ENCODE results near the gene XYLT1.

Gene XYLT1

DNA sequence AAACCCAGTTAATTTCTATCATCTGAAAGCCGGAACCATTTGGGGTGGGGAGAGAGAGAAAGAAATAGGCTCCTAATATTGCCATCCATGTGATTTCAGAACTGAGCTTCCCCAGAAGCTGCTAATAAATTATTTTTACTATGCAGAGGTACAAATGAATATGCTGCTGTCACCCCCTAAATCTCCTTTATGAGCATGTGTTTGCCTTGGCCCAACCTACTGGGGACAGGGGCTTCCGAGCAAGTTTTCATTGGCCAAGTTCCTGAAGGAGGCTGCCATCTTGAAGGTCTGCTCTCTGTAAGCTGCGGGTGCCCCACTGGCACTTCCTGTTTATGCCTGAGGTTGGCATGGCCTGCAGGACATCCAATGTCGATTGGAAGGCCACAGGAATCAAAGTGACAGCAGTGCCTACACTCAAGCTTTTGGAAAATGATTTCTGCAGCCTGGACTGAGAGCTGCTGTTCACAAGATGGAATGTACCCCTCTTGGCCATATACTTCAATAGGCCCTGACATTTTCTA lies 194.7 kb downstream of the XYLT1 start:
- no peak for DNase-seq

DNA sequence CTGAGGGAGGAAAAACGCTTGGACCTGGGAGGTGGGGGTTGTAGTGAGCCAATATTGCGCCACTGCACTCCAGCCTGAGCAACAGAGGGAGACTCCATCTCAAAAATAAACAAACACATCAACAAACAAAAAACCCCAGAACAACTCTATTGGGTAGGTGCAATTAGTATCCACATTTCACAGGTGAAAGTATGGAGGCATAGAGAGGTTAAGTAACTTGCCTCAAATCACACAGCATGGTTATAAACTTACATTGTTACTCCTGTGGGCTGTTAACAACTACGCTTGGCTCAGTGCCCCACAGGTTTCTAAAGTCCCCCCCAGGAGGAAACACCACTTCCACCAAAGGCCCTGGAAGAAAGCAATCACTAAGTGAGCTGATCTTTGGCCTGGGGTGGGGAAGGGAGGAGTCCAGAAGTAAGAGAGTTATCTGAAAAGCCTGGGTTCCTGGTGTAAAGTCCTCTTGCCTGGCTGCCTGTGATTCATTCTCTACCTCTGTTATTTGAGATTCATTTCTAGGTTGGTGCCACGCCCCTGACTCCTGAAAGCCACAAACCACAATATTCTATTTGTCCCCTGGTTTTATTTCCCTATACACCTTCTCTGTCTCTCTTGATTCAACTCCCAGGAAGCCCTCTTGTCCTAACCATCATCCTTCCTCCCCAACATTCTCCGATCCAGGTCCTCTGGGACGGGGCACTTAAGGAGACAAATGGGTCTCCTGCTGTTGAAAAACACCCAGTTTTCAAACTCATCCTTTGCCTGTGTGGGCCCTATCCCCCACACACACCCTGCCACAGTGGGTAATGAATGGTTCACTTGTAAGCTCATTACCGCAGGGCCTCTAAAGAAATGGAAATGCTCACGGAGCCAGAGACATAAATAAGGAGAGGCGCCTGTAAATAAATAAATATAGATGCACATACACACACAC lies 195.4 kb downstream of the XYLT1 start:
- no peak for DNase-seq

DNA sequence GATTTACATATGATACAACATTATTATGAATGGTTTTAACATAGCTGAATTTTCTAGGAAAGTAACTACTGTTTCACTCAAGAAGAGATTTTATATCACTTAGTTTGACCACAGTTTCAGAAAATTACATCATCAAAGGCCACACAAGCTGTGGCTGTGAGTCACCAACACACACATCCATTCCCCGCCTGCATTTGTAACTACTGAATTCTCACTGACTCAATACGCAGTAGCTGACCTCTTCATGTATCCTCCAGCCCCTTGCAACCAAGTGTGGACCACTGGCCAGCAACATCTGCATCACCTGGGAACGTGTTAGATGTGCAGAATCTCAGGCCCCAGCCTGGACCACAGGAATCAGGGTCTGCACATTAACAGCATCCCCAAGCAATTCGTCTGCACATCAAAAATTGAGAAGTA lies 197.6 kb downstream of the XYLT1 start:
- peak in 1 of 2 donors; percentile 17 for DNase-seq

DNA sequence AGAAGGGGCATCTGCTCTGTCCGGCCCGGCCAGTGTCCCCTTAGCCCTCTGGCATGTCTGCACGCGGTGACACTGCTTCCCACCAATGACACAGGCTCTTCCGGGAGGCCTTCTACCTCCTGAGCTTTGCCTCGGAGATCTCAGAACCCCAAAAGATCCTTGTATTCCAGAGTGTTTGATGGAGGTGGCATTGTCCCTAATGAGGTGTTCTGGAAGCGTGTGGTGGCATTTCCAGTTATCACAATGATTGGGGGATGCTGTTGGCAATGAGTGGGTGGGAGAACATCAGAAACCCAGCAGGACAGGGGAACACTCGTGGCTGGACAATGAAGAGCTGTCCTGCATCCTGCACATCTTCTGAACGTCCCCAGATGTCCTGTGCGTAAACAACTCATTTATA lies 198.0 kb downstream of the XYLT1 start:
- DNase-seq: no peak

DNA sequence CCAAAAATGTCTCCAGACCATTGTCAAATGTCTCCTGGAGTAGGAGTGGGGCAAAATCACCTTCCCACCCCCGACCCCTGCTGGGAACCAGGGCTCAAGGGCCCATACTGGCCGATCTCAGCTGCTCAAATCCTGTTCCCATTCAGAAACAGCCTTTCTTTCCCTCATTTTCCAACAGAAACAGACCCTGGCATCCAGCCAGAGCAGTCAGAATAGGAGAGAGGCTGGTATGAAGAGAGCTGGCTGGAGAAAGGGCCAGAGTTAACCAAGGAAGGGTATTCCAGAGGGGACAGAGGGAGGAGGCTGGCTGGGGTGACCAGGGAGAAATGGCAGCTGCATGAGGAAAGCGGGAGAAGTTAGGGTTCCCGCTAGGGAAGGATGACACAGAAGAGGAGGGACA lies 199.1 kb downstream of the XYLT1 start:
- DNase-seq: no peak

DNA sequence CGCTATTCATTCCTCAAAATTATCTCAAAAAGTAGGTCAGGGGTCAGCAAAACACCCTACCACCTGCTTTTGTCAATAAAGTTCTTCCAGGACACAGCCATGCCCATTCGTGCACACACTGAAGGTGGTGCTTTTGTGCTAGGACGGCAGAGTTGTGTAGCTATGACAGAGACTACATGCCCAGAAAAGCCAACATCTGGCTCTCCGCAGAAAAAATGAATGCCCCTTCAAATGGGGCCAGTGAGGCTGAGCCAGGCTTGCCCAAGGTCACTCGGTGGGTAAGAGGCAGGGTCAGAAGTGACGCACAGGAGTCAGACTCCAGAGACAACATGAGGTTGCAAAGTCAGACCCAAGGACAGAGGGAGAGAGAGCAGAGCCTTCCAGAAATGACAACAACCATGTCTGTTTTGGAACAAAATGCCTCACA lies 200.1 kb downstream of the XYLT1 start:
- no peak for DNase-seq

DNA sequence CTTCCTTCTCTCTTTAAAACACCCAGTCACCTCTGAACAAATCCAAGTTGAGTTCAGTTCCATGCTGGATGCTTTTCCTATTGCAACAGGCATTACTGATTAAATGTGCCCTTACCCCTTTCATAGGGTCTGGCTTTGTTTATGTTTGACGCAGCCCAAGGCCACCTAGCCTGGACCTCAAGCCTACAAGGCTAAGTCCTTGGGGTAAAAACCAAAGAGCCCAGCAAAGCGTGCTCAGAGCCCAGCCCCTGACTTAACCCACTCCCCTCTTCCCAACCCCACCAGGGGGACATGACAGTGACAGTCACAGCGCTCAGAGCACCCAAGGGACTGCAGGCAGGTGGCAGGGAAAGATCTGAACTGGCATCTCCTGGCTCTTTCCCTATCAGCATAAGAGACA lies 200.6 kb downstream of the XYLT1 start:
- DNase-seq: no peak

DNA sequence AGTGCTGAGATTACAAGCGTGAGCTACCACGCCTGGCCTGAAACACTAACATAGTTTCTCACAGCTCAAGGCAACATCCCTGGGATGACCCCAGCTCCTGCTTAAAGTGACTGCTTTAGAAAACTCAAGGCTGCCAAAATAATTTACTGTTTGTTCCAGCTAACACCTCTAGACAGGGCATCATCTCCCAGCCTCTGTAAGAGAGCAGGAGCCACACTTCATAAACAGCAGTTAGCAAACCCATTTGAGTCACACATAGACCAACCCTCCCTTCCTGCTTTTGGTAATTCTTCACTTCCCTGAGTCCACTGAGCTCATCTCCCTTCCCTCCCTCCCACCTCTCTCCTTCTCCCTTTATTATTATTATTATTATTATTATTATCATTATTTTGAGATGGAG lies 201.3 kb downstream of the XYLT1 start:
- no peak for DNase-seq

DNA sequence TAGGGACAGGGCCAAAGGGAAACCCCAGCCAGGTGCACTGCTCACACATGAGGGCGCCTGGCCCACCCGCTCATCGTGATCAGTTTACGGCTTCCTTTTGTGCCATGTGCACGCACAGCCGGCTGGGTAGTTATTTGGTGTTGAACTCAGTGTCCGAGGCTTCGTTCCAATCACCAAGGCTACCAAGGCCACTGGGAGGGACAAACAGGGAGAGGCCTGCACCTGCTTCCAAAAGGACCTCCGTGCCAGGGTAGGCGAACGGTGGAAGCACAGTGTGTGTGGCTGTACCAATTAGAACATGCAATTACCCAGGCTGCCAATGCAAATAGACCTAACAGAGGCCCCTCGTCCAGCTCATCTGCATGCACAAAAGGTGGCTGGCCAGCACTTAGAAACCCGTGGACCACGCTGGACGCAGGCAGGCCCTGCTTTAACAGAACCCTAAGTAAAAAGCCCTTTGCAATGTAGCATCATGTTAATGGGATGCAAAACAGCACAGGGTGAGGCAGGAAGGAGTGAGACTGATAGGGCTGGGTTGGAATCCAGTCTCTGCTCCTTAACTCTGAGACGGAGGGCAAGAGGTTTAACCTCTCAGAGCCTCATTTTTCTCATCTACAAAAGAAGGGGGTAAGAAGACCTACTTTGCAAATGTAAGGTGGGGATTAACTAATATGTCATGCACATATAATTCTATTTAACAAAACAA lies 204.0 kb downstream of the XYLT1 start:
- no peak for DNase-seq

DNA sequence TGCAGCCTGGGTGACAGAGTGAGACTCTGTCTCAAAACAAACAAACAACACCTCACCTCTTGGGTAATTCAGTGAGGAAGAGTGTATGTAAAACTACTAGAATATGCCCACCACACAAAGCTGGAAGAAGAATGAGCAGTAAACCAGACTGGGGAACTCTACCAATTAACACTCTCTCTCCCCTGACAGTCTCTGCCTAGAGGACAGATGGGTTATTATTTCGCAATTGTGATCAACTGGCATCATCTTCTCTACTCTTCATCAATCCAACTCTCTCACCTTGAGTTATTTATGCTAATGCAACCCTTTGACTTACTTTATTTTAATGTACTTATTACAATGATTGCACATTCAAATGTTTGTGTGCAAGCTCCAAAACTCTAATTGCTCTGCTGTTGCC lies 205.6 kb downstream of the XYLT1 start:
- DNase-seq: no peak

DNA sequence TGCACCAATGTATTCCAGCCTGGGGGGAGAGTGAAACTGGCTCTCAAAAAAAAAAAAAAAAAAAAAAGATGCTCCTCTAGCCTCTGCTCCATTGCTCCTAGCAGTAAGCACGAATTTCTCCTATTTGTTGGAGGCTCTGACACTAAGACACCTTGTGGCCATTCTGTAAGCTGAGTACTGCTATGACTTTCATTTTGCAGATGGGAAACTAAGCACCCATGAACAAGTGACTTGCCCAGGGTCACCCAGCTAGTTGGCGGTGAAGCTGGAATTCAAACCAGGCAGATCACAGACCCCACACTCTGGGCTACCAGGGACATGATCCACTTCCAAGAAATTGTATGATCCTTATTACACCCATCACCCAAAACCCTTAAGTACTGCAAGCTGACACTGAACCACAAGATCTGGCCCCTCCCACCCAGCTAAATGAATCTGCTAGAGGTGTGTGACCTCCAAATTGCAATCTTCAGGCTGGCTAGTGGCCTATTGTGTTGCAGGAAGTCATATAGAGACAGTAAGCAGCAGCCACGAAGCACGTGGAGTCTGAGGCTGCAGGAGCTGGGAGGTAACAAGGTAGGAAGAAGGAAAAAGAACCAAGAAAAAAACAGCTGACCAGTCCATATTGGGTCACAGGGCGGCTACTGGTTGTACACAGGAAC lies 209.4 kb downstream of the XYLT1 start:
- no peak for DNase-seq

DNA sequence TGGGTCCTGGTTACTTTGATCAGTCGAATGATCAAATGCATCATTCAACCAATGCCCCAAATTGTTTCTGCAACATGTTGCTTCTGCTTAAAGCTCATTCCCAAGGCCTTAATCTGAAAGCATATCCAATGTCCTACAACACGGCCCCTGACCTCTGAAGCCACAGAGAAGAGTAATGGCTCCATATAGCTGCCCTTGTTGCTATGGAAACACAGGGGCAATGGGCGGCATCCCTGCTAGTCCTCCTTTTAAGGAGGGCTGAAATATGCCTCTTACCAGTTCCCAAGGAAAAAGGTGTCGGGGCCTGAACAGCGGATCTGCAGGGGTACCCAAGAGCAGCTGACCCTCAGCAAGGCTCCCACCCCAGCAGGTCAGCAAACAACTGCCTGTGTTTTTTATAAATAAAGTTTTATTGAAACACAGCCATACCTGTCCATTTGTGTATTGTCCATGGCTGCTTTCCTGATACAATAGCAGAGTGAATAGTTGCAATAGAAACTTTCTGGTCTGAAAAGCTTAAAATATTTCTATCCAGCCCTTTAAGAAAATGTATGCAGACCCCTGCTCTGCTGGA lies 210.4 kb downstream of the XYLT1 start:
- DNase-seq: no peak

DNA sequence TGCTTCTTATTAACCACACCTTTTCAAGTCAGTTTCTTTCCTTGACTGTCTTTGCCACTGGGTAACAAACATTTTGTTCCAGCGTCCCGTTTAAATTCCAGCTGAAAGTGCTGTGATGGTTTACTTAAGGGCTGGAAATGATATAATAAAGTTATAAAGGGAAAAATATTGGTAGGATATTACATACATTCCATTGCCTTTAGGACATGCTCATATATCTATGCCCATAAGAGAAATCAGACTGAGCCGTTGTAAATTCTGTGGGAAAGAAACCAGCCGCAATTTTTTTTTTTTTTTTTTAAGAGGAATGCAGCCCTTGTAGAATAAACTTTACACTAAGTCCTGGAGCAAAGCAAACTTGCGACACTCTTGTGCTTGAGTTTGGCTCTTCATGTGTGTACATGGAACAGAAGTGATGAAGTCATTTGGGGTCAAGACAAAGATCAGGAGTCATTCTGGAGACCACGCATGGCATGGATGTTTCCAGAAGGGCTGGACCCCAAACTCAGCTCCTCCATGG lies 210.9 kb downstream of the XYLT1 start:
- DNase-seq: no peak

DNA sequence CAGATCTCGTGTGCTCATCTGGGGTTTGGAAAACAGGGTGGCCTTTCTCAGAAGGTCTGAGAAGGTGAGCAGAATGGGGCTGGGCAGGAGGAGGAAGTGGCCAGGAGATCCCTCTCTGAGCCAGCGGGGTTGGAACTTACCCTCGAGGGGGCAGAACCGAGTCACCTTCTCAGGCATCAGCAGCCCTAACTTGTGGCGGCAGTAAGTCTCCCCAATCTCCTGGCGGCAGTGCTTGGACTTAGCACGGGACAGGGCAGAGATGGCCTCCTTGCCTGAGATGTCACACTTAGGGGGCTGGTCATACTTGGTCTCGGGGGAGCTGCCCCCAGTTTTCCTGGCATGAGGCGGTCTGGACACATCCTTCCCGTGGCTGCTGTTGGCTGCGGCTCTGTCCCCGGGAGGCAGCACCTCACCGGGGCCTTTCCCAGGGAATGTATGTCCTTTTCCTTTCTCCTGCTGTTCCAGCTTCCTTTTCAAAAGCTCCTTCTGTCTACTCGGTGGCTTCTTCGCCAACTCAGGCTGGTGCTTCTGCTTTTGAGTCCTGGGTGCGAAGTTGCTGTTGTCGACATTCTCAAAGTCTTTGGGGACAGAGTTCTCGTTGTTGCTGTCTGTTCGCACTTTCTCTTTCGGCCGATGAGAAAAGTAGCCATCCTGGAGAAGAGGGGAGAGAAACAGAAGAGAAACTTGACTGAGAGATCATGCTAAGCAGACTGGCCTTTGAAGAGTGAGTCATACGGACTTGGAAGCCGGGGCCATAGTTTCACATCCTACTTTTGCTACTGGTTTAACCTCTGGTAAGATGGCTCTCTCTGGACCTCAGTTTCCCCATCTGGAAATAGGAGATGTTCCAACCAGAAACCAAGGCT lies 211.7 kb downstream of the XYLT1 start:
- peak in 1 of 2 donors; percentile 36 for DNase-seq

DNA sequence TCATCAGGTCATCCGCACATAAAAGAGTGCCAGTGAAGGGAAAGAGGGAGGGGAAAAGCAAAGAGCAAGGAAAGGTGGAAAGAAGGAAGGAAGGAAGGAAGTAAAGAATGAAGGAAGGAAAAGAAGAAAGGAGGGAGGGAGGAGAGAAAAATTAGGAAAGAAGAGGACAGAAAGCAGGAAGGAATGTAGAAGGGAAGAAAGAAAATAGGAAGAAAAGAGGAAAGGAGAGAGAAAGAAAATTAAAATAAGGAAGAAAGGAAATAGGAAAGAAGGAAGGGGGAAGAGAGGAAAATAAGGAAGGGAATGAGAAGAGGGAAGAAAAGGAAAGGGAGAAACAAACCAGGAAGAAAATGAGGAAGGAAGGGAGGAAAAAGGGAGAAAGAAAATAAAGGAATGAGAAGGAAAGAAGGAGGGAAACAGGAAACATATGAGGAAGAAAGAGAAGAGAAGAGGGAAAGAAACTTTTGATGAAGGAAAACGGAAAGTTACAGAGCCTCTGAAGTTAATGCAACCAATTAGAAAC lies 212.6 kb downstream of the XYLT1 start:
- DNase-seq: no peak

DNA sequence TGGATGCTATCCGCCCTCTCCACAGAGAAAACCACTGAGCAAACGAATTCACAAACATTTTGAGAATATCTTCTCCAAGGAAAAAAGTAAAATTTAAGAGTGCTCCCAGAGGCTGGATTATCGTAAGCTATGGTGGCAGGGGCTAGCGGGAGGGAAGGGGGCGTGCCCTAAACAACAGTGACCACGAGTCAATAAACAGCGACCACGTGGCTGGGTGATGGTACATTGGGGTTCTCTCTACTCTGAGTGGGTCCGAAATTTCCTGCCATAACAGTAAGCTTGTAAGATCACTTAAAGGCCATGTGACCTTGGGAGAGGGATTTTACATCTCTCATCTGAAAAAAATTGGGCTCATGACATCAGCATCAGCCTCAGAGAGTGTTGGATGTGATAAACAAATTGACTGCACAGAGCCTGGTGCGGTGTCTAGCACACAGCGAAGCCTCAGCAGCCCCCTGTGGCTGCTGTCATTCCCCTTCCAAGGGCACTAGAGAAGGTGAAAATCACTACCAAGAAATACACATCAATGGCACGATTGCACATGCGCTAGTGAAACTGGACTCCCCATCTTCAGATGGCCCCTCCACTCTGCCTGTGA lies 213.2 kb downstream of the XYLT1 start:
- DNase-seq: no peak

DNA sequence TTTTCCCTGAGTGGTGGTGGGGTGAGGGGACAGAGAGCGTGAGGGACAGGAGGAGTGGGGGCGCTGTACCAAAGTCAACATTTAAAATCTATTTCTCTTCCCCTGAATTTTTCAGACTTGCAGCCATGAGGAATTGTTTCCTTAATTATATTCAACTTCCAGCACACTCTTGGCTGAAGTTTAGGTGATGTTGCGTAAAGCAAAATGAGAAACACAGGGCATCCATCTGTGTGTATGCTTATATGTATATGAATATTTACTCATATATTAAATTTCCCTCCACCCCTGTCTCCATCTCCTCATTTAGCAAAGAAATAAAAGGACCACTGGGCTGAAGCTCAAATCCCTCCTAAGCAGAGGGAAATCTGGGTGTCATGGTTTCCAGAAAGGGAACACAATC lies 218.1 kb downstream of the XYLT1 start:
- DNase-seq: no peak

DNA sequence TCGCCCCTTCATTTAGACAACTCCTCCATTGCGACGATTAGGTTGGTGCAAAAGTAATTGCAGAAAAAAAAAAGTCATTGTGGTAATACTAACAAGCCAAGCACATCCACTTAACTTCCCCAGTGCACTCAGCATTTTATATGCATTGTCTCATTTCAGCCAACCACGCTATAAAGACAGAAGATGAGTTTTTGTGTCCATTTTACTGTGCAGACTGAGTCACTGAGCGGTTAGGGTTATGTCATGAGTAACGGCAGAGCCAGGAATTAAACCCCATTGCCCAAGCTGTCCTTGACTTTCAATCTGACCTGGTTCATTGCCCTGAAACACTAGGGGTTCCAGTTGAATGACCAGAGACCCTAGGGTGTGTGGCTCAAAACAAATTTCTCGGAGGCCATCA lies 218.7 kb downstream of the XYLT1 start:
- no peak for DNase-seq

DNA sequence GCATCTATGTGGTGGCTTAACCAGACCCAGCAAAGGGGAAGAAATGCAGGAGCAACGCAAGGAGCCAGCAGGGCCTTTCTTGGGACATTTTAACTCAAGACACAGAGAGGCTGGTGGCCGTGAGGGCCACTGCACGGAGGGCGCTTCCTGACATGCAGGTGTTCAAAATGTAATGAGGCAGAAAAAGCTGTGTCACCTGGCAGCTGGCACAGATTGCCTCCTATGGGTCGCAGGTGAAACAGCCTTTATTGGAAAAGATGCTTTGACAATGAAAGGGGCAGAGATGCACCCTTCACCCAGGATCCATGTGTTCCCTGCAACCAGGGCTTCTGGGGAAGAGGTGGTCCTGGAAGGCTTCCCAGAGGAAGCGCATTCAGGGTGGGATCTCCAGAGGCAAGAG lies 219.3 kb downstream of the XYLT1 start:
- no peak for DNase-seq

DNA sequence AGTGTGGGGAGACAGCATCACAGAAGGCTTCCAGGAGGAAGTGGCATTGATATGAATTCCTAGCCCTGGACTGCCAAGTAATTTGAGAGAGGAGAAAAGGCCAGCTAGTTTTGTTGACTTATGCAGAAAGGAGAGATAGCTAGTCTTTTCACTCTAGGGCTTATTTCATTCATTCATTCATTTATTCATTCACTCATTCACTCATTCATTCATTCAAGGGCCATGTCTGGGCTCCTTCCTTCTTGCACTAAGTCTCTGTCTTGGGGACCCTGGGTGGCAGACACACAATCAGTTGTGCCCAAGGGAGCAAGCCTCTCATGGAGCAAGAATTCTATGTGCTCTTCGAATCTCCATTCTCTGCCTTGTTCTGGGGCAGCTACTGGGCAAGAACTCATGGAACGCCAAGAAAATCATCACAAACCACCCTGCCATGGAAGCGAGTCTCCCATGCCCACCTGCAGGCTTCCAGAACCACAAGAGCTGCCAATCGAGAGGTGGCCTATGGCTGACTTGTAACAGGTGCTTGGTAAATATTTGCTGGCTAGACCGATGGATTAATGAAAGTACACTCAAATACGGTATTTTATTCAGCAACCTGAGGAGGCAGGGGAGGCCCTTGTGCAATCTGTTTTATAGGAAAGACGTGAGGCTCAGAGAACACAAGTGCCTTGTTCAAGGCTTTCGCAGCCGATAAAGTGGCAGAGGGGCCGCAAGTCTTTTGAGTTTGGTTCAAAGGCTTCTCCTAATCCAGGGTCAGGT lies 223.6 kb downstream of the XYLT1 start:
- no peak for DNase-seq

Measured in CD4-positive, alpha-beta T cell treated with Interferon alpha-2 for 1 hour (primary cell).